Uterus (tissue), 4 donors: Measurements from ENCODE around the gene CYB5R4. TPM values are rescaled to one million over a fixed set of nuclear protein-coding genes. Genes with fewer than 3 reads are reported as not detected.

Experiments
- DNase-seq, 2 donors: peaks; one replicate each; pipeline ENCODE4 v3.0.0-alpha.2; 2019 to 2020
- H3K27ac ChIP-seq, 2 donors: fragments of 200-600 bp; sonication (generic); 1 replicate in 1 of 2; 2 replicates in 1 of 2; pipeline ENCODE4 v1.5.1; 2016 to 2018
- H3K27me3 ChIP-seq, 2 donors: fragments of 200-600 bp; sonication (generic); one replicate each; pipeline ENCODE4 v1.5.1; 2018 to 2019; ENCODE audit warnings: control low read depth in 1 of 2
- H3K36me3 ChIP-seq, 2 donors: fragments of 200-600 bp; sonication (generic); one replicate each; pipeline ENCODE4 v1.5.1; 2019; ENCODE audit warnings: control low read depth in 1 of 2
- H3K4me1 ChIP-seq, 2 donors: fragments of 200-600 bp; sonication (generic); one replicate each; pipeline ENCODE4 v1.5.1; 2018 to 2019; ENCODE audit warnings: control low read depth in 1 of 2
- H3K4me3 ChIP-seq, 2 donors: fragments of 200-600 bp; sonication (generic); 1 replicate in 1 of 2; 2 replicates in 1 of 2; pipeline ENCODE4 v1.5.1; 2018 to 2019; ENCODE audit warnings: mild to moderate bottlenecking in 1 of 2
- H3K9me3 ChIP-seq, 2 donors: fragments of 200-600 bp; sonication (generic); one replicate each; pipeline ENCODE4 v1.5.1; 2019; ENCODE audit warnings: control low read depth in 1 of 2
- POLR2A ChIP-seq, 2 donors: fragments of 450-650 bp; IDR thresholded peaks; one replicate each; pipeline ENCODE4 v1.6.1; 2016; ENCODE audit warnings: antibody characterized with exemption in 2 of 2, mild to moderate bottlenecking in 1 of 2, moderate library complexity in 1 of 2
- intact Hi-C: fragments of 100-400 bp; cut with DNase I; formaldehyde crosslinking; loops from one replicate; pipeline ENCODE4 v1.15.1; 2023; ENCODE audit warnings: low total_unique reads
- total RNA-seq, 4 donors: library from RNA; depleted of rRNA in 3 of 4; stranded (reverse); fragments of >200 nt in 3 of 4; gene quantifications; one replicate each; pipeline versions ENCODE4 v1.1.0 to v1.2.4, GENCODE V29; 2014 to 2023
- TF ChIP-seq, protein P1 (sequence below), 4 experiments: fragments of 200-600 bp in 2 of 4; fragments of 450-650 bp in 2 of 4; sonication (generic) in 2 of 4; IDR thresholded peaks; one replicate each; pipeline ENCODE4 v1.5.1; 2016 to 2019; ENCODE audit warnings: antibody characterized with exemption in 4 of 4, mild to moderate bottlenecking in 2 of 4, moderate library complexity in 1 of 4
- donor health status: DM: yes; HTN: yes; CAD: no.

Gene CYB5R4
- total RNA-seq, 4 donors from 2014 or later: 9.3 to 59.2 (median 9.9) TPM

- intact Hi-C loops: no loop called here
- Histone ChIP-seq H3K4me1 (no peaks in the 10 kb centered on the region), H3K36me3 (no peaks in the 10 kb centered on the region), H3K9me3 (peaks cover 0 to 11% of the 10 kb centered on the region in 2 donors), H3K4me3 (no peak overlapping the region), H3K27ac (no peak overlapping the region), H3K27me3 (no peaks in the 10 kb centered on the region)
- DNase-seq: no peak
- TF ChIP-seq, protein P1, sequence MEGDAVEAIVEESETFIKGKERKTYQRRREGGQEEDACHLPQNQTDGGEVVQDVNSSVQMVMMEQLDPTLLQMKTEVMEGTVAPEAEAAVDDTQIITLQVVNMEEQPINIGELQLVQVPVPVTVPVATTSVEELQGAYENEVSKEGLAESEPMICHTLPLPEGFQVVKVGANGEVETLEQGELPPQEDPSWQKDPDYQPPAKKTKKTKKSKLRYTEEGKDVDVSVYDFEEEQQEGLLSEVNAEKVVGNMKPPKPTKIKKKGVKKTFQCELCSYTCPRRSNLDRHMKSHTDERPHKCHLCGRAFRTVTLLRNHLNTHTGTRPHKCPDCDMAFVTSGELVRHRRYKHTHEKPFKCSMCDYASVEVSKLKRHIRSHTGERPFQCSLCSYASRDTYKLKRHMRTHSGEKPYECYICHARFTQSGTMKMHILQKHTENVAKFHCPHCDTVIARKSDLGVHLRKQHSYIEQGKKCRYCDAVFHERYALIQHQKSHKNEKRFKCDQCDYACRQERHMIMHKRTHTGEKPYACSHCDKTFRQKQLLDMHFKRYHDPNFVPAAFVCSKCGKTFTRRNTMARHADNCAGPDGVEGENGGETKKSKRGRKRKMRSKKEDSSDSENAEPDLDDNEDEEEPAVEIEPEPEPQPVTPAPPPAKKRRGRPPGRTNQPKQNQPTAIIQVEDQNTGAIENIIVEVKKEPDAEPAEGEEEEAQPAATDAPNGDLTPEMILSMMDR (IDR thresholded peaks at IDR 0.05): no peak
- no peak for TF ChIP-seq POLR2A (IDR thresholded peaks at IDR 0.05)
Observed at GRCh38 chr6:83966539-83966938, 107.0 kb downstream of the CYB5R4 start.

- Histone ChIP-seq H3K36me3 (no peaks in the 10 kb centered on the region), H3K4me1 (no peaks in the 10 kb centered on the region), H3K27me3 (no peaks in the 10 kb centered on the region), H3K27ac (no peak overlapping the region), H3K4me3 (no peak overlapping the region), H3K9me3 (peaks cover 0 to 8% of the 10 kb centered on the region in 2 donors)
- intact Hi-C loops: no loop called here
- DNase-seq: no peak
- TF ChIP-seq POLR2A (IDR thresholded peaks at IDR 0.05): no peak
- TF ChIP-seq, protein P1 (IDR thresholded peaks at IDR 0.05): no peak
Observed at GRCh38 chr6:83970582-83970981, 111.1 kb downstream of the CYB5R4 start.

DNA sequence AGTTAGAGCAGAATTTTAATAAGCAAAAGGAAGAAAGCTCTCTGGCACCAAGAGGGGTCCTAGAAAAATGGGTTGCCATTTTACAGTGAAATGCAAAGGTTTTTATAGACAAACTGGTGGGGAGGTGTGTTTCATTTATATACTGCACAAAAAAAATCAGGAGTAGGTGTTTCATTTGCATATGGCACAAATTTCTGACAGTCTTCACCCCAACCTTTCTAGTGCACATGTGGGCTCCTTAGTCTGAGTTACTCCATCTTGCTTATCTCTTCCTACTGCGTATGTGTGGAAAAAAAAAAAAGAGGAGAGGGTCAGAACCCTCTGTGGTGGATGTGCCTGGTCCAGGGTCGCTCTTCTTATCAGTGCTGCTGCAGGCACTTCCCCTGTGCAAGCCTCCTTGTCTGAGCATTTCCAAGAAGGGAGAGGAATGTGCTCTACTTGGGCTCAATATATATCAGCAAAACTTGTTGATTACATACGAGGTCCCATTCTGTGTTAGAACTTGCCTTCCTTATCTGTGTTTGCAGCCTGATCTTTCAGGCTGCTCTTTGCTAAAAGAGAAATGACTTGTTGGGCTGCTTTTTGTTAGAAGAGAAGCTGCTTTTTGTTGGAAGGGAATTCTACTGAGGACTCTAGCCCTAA lies 115.0 kb downstream of the CYB5R4 start:
- no peak for TF ChIP-seq POLR2A (IDR thresholded peaks at IDR 0.05)
- TF ChIP-seq, protein P1 (IDR thresholded peaks at IDR 0.05): no peak
- no peak for DNase-seq
- intact Hi-C loops: no loop called here
- H3K9me3 ChIP-seq: no peaks in the 10 kb centered on the region
- no peaks in the 10 kb centered on the region for H3K27me3 ChIP-seq
- H3K4me1 ChIP-seq: no peaks in the 10 kb centered on the region
- no peaks in the 10 kb centered on the region for H3K36me3 ChIP-seq
- H3K27ac ChIP-seq: no peak overlapping the region
- no peak overlapping the region for H3K4me3 ChIP-seq

DNA sequence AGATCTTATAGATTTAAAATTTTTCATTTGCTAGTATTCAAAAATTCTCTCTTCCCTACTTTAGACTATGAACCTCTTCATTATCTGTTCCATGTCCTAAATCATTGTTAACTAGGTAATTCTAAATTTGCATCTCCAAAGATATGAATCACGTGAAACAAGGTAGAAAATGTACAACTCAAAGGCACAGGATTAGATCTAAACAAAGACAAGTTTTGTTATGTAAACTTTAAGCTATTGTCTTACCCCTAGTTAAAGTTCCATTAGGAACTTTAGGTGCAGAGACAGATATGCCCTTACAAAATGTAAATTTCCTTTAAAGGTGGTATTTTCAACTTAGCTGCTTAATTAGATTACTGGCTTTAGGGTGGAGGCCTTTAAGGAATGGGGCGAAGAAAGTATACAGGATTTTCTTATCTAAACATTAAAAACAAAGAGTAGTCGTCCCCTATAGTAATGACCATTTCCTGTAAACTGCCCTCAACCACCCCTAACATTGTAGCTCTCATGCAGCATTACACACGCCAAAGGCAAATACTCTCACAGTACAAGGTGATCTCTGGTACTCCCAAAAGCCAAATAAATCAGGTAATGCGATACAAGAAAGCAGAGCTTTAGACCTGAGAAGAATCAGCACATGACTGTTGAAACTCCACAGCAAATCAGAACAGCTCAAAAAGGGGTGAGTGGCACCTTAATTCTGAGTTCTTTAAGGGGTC lies 116.7 kb downstream of the CYB5R4 start:
- no peak for TF ChIP-seq POLR2A (IDR thresholded peaks at IDR 0.05)
- TF ChIP-seq, protein P1 (IDR thresholded peaks at IDR 0.05): no peak
- DNase-seq: no peak
- Histone ChIP-seq H3K9me3 (no peaks in the 10 kb centered on the region), H3K4me3 (no peak overlapping the region), H3K36me3 (no peaks in the 10 kb centered on the region), H3K4me1 (no peaks in the 10 kb centered on the region), H3K27ac (no peak overlapping the region), H3K27me3 (no peaks in the 10 kb centered on the region)
- intact Hi-C loops: no loop called here

DNA sequence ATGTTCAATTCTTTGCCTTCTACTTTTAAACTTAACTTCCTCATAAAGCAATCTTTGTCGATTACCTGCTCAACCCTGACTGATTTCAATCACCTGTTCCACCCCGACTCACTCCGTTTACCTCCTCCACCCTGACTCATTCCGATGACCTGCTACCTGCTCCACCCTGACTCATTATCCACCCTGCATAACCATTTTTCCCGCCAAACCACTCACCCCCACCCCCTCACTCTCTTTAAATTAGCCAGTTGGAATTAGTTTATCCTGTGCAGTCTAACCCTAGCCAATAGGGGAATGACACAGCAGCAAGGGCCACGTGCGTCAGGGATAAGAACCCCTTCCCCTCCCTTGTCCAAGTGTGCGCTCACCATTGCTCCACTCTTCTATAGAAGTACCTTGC lies 117.4 kb downstream of the CYB5R4 start:
- no peaks in the 10 kb centered on the region for H3K4me1 ChIP-seq
- no peaks in the 10 kb centered on the region for H3K36me3 ChIP-seq
- no peak for TF ChIP-seq POLR2A (IDR thresholded peaks at IDR 0.05)
- TF ChIP-seq, protein P1 (IDR thresholded peaks at IDR 0.05): no peak
- H3K9me3 ChIP-seq: no peaks in the 10 kb centered on the region
- H3K27me3 ChIP-seq: no peaks in the 10 kb centered on the region
- intact Hi-C loops: no loop called here
- H3K4me3 ChIP-seq: no peak overlapping the region
- H3K27ac ChIP-seq: no peak overlapping the region
- no peak for DNase-seq
